ENCODE data around the gene LYAR.

The LYAR gene

DNA sequence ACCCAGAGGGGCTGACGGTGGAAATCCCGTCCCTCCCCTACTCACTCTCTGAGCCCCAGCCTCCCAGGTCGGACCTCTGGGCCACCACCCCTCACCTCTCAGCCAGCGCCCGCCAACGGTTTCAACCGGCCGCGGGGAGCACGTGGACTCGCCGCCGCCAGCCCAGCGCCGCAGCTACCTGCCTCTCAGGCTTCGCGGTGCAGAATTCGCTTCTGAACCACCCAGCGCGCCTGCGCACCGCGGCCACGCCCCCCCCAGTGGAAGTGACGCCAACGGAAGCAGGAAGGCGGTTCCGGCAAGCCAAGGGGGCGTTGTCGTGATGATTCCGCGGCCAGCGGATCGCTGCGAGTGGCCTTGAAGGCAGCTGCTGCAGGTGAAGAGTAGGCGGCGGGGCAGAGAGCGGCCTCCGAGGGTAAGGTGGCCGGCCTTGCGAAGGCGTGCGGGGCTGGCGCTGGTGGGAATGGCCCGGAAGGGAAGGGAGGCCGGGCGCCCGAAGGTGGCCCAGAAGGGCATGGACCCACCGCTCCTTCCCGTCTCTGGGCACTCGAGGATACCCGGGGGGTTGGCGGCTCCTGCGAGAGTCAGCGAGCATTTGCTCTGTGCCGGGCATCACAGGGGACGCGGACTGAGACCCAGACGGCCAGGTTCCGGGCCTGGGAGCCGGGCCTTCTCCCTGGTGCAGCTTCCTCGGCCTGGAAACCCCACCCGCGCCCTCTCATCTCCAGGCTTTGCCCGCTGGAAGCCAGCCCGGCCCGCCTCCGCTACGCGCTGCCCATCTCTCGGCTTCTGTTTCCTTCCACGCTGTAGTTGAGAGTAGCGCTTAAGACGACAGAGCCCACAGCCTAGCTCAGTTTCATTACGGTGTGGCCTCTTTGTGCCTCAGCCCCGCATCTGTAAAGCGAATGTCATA is at the start of gene LYAR, which contains the start of gene ZBTB49:
LYAR (minus strand) TSS at position 214 of the 910 bp plus-strand sequence. CDS start 6,412 bp downstream, outside the sequence.
ZBTB49 (plus strand) TSS at position 311 of the 910 bp plus-strand sequence. CDS start 9,695 bp downstream, outside the sequence.
- H3K27ac ChIP-seq: peak within 1 kb of the TSS; percentile 69

DNA sequence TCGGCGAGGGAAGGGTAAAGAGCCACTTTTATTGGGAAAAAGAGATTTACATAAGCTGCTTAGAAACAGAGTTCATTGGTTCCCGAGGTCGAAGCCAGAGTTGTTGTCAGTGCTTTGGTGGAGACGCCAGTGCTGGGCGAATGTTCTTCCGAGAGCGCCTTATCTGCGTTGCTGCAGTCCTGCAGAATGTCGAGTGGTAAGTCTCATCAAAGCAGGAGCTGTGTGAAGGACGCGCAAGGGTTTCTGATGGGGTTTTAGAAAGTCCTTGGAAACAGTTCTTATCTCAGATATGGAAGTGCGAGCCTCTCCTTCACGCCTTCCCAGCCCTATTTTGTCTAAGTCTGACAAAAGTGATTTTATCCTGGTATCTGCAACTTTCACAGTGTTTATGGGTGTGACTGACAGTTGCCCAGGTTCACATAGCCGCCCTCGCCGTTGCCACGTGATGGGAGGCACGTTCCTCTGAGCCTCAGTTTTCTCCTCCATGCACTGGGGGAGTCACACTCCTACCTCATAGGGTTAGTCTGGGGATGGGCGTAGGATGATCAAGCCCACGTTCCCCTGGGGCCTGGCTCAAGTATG is 49.6 kb upstream of the LYAR start:
- no peak overlapping the region for H3K27ac ChIP-seq
- TF ChIP-seq, protein P1, sequence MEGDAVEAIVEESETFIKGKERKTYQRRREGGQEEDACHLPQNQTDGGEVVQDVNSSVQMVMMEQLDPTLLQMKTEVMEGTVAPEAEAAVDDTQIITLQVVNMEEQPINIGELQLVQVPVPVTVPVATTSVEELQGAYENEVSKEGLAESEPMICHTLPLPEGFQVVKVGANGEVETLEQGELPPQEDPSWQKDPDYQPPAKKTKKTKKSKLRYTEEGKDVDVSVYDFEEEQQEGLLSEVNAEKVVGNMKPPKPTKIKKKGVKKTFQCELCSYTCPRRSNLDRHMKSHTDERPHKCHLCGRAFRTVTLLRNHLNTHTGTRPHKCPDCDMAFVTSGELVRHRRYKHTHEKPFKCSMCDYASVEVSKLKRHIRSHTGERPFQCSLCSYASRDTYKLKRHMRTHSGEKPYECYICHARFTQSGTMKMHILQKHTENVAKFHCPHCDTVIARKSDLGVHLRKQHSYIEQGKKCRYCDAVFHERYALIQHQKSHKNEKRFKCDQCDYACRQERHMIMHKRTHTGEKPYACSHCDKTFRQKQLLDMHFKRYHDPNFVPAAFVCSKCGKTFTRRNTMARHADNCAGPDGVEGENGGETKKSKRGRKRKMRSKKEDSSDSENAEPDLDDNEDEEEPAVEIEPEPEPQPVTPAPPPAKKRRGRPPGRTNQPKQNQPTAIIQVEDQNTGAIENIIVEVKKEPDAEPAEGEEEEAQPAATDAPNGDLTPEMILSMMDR (conservative IDR thresholded peaks at IDR 0.05): no peak

More for the DNA sequence above, at the start of gene LYAR, which contains the start of gene ZBTB49:
- TF ChIP-seq, protein P1 (conservative IDR thresholded peaks at IDR 0.05): no peak

DNA sequence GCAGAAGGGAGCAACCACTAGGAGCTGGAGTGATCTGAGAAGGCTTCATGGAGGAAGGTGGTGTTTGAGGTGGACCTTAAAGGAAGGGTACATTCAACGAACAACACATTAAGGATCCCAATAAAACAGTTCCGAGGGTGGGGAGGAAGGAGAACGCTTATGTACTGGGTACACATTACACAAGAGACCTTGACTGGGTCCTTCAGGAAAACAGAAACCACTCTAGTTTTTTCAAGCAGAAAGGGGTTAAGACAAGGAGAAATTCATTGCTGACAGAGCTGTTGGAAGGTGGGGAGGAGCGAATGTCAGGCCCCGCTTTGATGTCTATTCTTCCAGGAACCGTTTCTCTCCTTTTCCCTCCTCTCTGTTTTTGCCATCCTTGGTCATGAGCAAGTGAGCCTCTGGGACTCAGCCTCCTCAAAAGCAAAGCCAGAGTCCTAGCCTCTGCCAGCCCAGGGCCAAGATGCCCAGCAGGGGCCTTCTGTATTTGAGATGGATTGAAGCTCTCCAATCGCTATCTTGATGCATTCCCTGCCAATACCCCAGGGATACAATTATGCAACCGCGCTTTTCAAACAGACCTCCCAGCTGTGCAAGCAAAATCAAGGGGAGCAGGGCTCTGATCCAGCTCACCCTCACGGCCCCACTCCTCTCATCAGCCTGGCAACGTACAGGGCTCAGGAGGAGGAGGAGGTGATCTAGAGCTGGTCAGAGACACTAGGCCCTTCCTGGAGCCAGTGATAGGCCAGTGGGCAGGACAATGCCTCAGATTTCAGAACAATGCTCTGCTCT is 48.5 kb upstream of the LYAR start:
- TF ChIP-seq, protein P1 (conservative IDR thresholded peaks at IDR 0.05): no peak
- no peak overlapping the region for H3K27ac ChIP-seq

DNA sequence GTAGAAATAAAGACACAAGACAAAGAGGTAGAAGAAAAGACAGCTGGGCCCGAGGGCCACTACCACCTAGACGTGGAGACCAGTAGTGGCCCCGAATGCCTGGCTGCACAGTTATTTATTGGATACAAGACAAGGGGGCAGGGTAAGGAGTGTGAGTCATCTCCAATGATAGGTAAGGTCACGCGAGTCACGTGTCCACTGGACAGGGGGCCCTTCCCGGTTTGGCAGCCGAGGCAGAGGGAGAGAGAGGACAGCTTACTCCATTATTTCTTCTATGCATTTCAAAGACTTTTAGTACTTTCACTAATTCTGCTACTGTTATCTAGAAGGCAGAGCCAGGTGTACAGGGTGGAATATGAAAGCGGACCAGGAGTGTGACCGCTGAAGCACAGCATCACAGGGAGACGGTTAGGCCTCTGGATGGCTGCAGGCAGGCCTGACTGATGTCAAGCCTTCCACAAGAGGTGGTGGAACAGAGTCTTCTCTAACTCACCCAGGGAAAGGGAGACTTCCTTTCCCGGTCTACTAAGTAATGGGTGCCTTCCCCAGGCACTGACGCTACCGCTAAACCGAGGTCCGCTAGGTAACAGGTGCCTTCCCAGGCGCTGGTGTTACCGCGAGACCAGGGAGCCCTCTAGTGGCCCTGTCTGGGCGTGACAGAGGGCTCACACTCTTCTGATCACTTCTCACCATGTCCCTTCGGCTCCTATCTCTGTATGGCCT is 45.0 kb upstream of the LYAR start:
- no peak overlapping the region for H3K27ac ChIP-seq
- TF ChIP-seq, protein P1 (conservative IDR thresholded peaks at IDR 0.05): peak; percentile 77

DNA sequence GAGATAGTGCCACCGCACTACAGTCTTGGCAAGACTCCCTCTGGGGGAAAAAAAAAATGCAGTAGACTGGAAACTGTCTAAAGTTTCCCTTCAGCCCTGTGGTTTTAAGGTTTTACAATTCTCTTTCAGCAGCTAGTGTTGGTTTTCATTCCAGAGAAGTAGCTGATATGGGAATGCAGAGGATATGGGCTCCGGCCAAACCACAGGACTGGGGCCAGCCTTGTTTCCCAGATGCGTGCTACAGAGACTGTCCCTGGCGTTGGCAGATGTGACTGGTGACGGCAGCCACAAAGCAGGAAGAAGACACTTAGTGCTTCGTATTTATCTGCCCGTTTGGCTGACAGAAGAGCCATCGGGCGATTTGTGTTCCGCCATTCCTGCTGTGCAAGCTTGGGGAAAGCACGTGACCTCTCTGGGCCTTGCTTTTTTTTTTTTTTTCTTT is 43.3 kb upstream of the LYAR start:
- H3K27ac ChIP-seq: no peak overlapping the region
- TF ChIP-seq, protein P1 (conservative IDR thresholded peaks at IDR 0.05): no peak

- TF ChIP-seq, protein P1 (conservative IDR thresholded peaks at IDR 0.05): no peak
- H3K27ac ChIP-seq: no peak overlapping the region
These were observed 42.6 kb upstream of the LYAR start for GRCh38 chr4:4332529-4332928.
